GM18520 (cell line): ENCODE results near the gene SS18L1.

Experiments
- ATAC-seq: cut with Tn5 transposase; IDR thresholded peaks from one replicate; pipeline ENCODE4 v1.9.1; 2021; ENCODE audit not compliant: unreplicated experiment

The SS18L1 gene

GRCh38 chr20:62151835-62152364 lies 8.3 kb downstream of the SS18L1 start:
- ATAC-seq = no peak

- ATAC-seq = no peak
Observed at GRCh38 chr20:62155428-62156253, 12.1 kb downstream of the SS18L1 start.

GRCh38 chr20:62156254-62156556 lies 12.6 kb downstream of the SS18L1 start:
- ATAC-seq = no peak

DNA sequence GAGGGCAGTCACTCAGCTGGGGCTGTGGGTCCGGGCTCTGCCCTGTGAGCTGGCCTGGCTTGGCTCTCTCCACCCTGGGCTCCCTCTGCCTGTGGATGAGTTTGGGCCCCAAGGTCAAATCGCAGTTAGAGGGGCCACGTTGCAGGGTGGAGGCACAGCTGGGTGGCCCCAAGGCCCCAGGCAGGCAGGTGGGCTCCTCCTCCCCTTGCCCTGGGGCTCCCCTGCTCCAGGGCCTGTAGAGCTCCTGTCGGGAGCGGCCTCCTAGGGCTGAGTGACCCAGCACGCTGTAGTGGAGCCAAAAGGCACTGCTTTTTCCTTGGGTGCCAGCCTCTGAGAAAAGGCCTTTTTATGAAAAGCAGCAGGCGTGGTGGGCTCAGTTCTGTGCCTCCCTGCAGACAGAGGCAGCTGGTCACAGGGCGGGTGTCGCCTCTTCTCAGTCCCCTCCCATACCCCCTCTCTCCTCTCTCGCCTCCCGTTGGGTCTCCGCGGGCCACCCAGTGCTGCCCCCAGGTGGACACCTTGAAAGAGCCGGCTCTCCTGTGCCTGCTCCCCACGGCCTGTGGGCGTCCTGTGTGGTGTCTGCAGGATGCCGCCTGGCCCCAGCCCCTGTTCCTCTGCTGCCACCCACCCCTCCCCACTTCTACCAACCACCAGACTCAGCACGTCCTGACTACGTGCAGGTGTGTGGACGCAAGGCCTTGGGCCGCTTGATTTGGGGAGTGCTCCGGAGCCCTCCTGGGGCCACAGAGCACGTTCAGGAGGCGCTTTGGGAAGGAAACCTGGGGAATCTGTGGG lies 13.2 kb downstream of the SS18L1 start:
- no peak for ATAC-seq

GRCh38 chr20:62157387-62158087 lies 14.0 kb downstream of the SS18L1 start:
- no peak for ATAC-seq

DNA sequence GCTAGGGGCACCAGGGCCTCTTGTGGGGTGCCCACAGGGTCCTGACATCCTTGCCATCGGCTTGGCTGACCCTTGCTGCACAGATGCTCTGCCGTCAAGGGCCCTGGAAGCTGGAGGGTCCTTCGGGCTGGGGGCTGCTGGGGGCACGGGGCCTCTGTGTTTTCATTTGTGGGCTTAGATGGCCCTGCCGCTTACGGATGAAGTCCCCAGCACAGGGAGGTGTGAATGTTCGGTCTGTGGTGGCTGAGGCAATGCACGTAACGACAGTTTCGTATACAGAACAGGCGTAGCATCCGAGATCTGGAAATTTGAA lies 14.5 kb downstream of the SS18L1 start:
- ATAC-seq = no peak

- ATAC-seq = no peak
Observed at GRCh38 chr20:62158541-62158940, 15.0 kb downstream of the SS18L1 start.

DNA sequence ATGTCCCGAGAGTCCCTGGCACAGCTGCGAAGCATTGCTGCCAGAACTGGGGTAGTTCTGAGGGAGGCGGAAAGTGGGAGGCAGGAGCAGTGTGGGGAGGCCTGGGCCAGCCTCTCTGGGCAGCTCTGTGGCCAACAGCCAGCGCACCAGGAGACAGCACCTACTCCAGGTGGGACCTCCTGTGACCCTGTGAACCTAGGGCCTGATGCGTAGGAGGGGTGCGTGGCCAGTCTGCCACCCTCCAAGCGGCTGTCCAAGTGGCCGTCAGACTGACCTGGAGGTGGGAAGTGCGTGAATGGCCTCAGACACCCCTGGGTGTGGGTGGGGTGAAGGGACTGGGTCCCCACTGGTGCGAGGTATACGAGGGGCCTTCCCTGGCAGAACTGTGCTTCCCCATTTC lies 15.5 kb downstream of the SS18L1 start:
- ATAC-seq = no peak

DNA sequence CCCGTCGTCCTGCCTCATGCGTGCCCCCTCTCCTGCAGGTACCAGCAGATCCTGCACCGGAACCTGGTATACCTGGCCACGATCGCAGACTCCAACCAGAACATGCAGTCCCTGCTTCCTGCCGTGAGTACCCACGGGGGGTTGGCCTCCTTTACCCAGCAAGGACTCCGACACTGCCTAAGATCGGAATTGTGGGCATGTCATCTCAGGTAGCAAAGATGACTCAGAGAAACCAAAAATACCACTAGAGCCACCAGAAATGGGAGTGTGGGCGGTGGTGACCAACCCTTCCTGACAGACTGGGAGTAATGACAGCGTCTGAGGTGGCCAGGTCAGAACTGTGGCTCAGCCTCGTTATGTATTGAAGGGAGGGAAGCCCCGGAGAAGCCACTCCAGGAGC lies 16.3 kb downstream of the SS18L1 start:
- no peak for ATAC-seq

- ATAC-seq = no peak
Observed at GRCh38 chr20:62160253-62160652, 16.7 kb downstream of the SS18L1 start.

GRCh38 chr20:62160876-62161275 lies 17.3 kb downstream of the SS18L1 start:
- ATAC-seq = no peak

DNA sequence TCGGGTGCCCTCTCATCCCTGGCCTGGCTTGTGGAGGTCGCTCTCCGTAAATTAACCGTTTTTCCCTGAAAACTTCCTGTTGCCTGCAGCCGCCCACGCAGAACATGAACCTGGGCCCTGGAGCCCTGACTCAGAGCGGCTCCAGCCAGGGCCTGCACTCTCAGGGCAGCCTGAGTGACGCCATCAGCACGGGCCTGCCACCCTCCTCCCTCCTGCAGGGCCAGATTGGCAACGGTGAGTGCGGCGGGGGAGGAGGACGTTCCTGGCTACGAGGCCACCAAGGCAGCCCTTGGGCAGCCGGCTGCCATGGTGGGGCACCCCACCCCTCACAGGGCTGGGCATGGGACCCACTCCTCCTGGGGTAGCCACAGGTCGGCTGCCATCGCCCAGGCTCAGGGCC lies 17.8 kb downstream of the SS18L1 start:
- ATAC-seq = no peak

DNA sequence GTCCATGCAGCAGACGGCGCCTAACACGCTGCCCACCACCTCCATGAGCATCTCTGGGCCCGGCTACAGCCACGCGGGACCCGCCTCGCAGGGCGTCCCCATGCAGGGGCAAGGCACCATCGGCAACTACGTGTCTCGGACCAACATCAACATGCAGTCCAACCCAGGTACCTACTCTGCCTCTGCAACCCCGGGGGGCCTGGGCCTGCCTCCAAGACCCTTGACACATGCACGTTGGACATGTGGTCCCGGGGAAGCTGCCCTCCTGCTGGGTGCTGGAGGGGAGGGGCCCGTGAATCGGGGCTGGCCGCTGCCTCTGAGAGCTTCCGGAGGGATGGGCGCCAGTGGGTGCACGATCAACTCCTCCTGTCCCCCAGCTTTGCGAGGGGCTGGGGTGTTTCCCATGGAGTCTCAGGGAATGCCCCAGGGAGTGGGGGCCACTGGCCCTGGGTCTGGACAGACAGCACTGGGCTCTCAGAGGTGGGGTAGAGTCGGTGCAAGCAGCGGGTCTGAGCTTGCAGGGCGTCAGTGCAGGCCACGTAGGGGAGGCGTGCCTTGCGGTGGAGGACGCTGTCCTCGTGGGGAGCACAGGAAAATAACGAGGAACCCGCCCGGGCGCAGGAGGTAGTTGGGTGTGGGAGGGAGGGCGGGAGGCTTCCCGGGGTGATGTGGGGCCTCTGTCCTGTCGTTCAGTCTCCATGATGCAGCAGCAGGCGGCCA lies 19.4 kb downstream of the SS18L1 start:
- no peak for ATAC-seq

DNA sequence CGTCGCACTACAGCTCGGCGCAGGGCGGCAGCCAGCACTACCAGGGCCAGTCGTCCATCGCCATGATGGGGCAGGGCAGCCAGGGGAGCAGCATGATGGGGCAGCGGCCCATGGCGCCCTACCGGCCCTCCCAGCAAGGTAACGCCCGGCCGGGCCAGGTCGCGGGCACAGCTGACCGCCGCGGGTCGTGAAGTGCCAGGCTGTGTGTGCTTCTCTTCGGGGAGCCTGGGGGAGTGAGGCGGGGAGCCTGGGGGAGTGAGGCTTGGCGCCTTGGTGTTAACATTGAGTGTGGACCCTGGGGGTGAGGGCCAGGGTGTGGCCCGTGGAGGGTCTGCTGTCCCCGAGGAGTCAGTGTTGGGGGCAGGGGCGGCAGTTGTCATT lies 19.9 kb downstream of the SS18L1 start:
- ATAC-seq = no peak

- no peak for ATAC-seq
Observed at GRCh38 chr20:62163986-62164762, 20.6 kb downstream of the SS18L1 start.

- no peak for ATAC-seq
Observed at GRCh38 chr20:62164879-62165761, 21.6 kb downstream of the SS18L1 start.

DNA sequence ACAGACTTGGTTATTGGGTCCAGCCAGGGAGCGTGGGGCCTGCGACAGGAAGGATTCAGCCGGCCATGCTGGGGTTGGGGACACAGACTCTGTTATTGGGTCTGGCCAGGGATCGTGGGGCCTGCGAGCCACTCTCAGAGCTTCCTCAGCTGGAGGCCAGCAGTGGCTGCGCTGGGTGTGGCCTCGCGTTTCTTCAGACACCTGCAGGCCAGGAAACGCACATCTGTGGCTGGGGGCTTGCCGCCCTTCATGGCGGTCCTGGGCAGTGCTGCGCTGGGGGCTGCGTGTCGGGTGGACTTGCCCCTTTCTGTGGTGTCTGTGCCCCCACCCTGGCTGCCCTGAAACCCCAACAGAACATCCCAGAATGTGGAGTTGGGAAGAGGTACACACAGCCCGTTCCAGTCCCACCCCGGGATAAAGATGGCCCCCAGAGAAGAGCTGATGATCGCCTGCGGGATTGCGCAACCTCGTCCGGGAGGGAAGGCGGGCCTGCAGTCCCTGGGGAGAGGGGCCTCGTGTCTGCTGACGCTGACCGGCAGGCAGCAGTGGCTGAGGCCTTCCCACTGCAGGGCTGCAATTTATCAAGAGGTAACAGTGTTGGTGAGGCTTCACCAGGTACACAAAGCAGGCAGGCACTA lies 22.3 kb downstream of the SS18L1 start:
- no peak for ATAC-seq

GRCh38 chr20:62167474-62167873 lies 23.9 kb downstream of the SS18L1 start:
- no peak for ATAC-seq

DNA sequence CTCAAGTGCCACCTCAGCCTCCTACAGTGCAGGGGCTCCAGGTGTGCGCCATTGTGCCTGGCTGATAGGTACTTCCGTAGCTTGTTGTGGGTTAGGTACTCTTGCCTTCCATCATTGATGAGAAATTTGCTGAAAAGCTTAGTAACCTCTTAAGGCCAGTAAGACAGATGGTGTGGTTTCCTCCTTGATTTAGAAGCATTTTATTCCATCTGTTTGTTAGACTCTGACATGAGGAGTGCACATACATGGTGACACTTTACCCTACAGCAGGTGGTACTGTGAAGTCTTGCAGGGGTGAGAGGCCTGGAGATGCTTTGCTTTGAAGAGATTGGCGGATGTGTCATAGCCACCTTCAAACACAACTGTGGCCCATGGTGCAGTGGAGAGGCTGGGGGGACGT lies 24.5 kb downstream of the SS18L1 start:
- ATAC-seq = no peak
